GM21737 (cell line): ENCODE measurements around the gene LHX1.

ENCODE experiments used
- ATAC-seq: cut with Tn5 transposase; IDR thresholded peaks from one replicate; pipeline ENCODE4 v1.9.1; 2021; ENCODE audit warnings: mild to moderate bottlenecking, moderate library complexity; ENCODE audit not compliant: unreplicated experiment

The LHX1 gene

GRCh38 chr17:36921095-36921851 lies 16.0 kb upstream of the LHX1 start:
- no peak for ATAC-seq

- ATAC-seq: no peak
Measured at GRCh38 chr17:36922175-36922574, 15.1 kb upstream of the LHX1 start.

GRCh38 chr17:36923814-36924221 lies 13.5 kb upstream of the LHX1 start:
- no peak for ATAC-seq

- no peak for ATAC-seq
Measured at GRCh38 chr17:36926226-36926625, 11.0 kb upstream of the LHX1 start.

GRCh38 chr17:36926701-36927100 lies 10.6 kb upstream of the LHX1 start:
- no peak for ATAC-seq

- ATAC-seq: no peak
Measured at GRCh38 chr17:36928471-36929345, 8.6 kb upstream of the LHX1 start.

GRCh38 chr17:36929851-36930582 lies 7.3 kb upstream of the LHX1 start:
- ATAC-seq: no peak

- no peak for ATAC-seq
Measured at GRCh38 chr17:36930583-36930900, 6.7 kb upstream of the LHX1 start.

- no peak for ATAC-seq
Measured at GRCh38 chr17:36931096-36931696, 6.1 kb upstream of the LHX1 start.

GRCh38 chr17:36931697-36932382 lies 5.4 kb upstream of the LHX1 start:
- ATAC-seq: no peak

- ATAC-seq: no peak
Measured at GRCh38 chr17:36932383-36932693, 4.9 kb upstream of the LHX1 start.

GRCh38 chr17:36932694-36933511 lies 4.4 kb upstream of the LHX1 start:
- no peak for ATAC-seq

GRCh38 chr17:36933512-36934143 lies 3.6 kb upstream of the LHX1 start:
- no peak for ATAC-seq

- no peak for ATAC-seq
Measured at GRCh38 chr17:36934144-36934691, 3.1 kb upstream of the LHX1 start.

- no peak for ATAC-seq
Measured at GRCh38 chr17:36934692-36935630, 2.3 kb upstream of the LHX1 start.

GRCh38 chr17:36935671-36936454 lies 1.4 kb upstream of the LHX1 start:
- no peak for ATAC-seq

- ATAC-seq: no peak
Measured at GRCh38 chr17:36936455-36937000, 747 bp upstream of the LHX1 start.
